Activated naive CD8-positive, alpha-beta T cell (primary cell): Measurements from ENCODE around the gene SYPL2.

Experiments
- H3K27ac Mint-ChIP-seq: one replicate; pipeline ENCODE4 v1.8.0; 2021; ENCODE audit warnings: mixed read lengths
- H3K27me3 Mint-ChIP-seq: one replicate; pipeline ENCODE4 v1.8.0; 2021; ENCODE audit warnings: mixed read lengths
- H3K36me3 Mint-ChIP-seq: one replicate; pipeline ENCODE4 v1.8.0; 2021; ENCODE audit warnings: mixed read lengths
- H3K4me1 Mint-ChIP-seq: one replicate; pipeline ENCODE4 v1.8.0; 2021; ENCODE audit warnings: low read depth, mixed read lengths
- H3K4me3 Mint-ChIP-seq: one replicate; pipeline ENCODE4 v1.8.0; 2021; ENCODE audit warnings: mild to moderate bottlenecking, mixed read lengths
- H3K9me3 Mint-ChIP-seq: one replicate; pipeline ENCODE4 v1.8.0; 2021; ENCODE audit warnings: low read depth, mixed read lengths

SYPL2 gene

GRCh38 chr1:109509176-109510134, 43.1 kb downstream of the SYPL2 start, which contains the start of gene AMIGO1:
TSS of gene AMIGO1 (minus strand) at chr1:109509727. CDS start at chr1:109508912, 815 bp downstream.
- Mint-ChIP-seq H3K4me1 (peaks cover 66% of the 10 kb centered on the region), H3K36me3 (peaks cover 11% of the 10 kb centered on the region), H3K27ac (peak within 1 kb of the TSS; percentile 94), H3K4me3 (peak within 1 kb of the TSS; percentile 95), H3K9me3 (no peaks in the 10 kb centered on the region), H3K27me3 (no peaks in the 10 kb centered on the region)

GRCh38 chr1:109513110-109513710, 46.9 kb downstream of the SYPL2 start:
- H3K27ac Mint-ChIP-seq = no peak overlapping the region
- H3K4me1 Mint-ChIP-seq = peaks cover 31% of the 10 kb centered on the region
- H3K36me3 Mint-ChIP-seq = peaks cover 1% of the 10 kb centered on the region
- no peaks in the 10 kb centered on the region for H3K27me3 Mint-ChIP-seq
- H3K9me3 Mint-ChIP-seq = no peaks in the 10 kb centered on the region
- H3K4me3 Mint-ChIP-seq = no peak overlapping the region

GRCh38 chr1:109514846-109515245, 48.5 kb downstream of the SYPL2 start:
- H3K9me3 Mint-ChIP-seq = no peaks in the 10 kb centered on the region
- H3K36me3 Mint-ChIP-seq = no peaks in the 10 kb centered on the region
- H3K27ac Mint-ChIP-seq = no peak overlapping the region
- no peaks in the 10 kb centered on the region for H3K27me3 Mint-ChIP-seq
- no peak overlapping the region for H3K4me3 Mint-ChIP-seq
- H3K4me1 Mint-ChIP-seq = peaks cover 20% of the 10 kb centered on the region

- H3K27me3 Mint-ChIP-seq = no peaks in the 10 kb centered on the region
These were observed 50.5 kb downstream of the SYPL2 start for GRCh38 chr1:109516872-109517271.

GRCh38 chr1:109517337-109517736, 51.0 kb downstream of the SYPL2 start:
- H3K9me3 Mint-ChIP-seq = no peaks in the 10 kb centered on the region
- H3K27me3 Mint-ChIP-seq = no peaks in the 10 kb centered on the region
- H3K36me3 Mint-ChIP-seq = no peaks in the 10 kb centered on the region
- no peak overlapping the region for H3K27ac Mint-ChIP-seq
- no peak overlapping the region for H3K4me3 Mint-ChIP-seq
- peaks cover 1% of the 10 kb centered on the region for H3K4me1 Mint-ChIP-seq

More at GRCh38 chr1:109516872-109517271, 50.5 kb downstream of the SYPL2 start:
- H3K36me3 Mint-ChIP-seq = no peaks in the 10 kb centered on the region
- H3K4me3 Mint-ChIP-seq = no peak overlapping the region
- H3K27ac Mint-ChIP-seq = no peak overlapping the region
- H3K4me1 Mint-ChIP-seq = no peaks in the 10 kb centered on the region
- H3K9me3 Mint-ChIP-seq = no peaks in the 10 kb centered on the region

- H3K4me1 Mint-ChIP-seq = peaks cover 1% of the 10 kb centered on the region
- no peak overlapping the region for H3K27ac Mint-ChIP-seq
- no peak overlapping the region for H3K4me3 Mint-ChIP-seq
- no peaks in the 10 kb centered on the region for H3K27me3 Mint-ChIP-seq
- H3K36me3 Mint-ChIP-seq = no peaks in the 10 kb centered on the region
- no peaks in the 10 kb centered on the region for H3K9me3 Mint-ChIP-seq
These were observed 54.9 kb downstream of the SYPL2 start for GRCh38 chr1:109521002-109521951.

GRCh38 chr1:109522026-109522425, 55.7 kb downstream of the SYPL2 start:
- H3K4me1 Mint-ChIP-seq = peaks cover 1% of the 10 kb centered on the region
- no peaks in the 10 kb centered on the region for H3K36me3 Mint-ChIP-seq
- no peak overlapping the region for H3K4me3 Mint-ChIP-seq
- no peak overlapping the region for H3K27ac Mint-ChIP-seq
- H3K27me3 Mint-ChIP-seq = no peaks in the 10 kb centered on the region
- H3K9me3 Mint-ChIP-seq = no peaks in the 10 kb centered on the region

GRCh38 chr1:109523706-109524105, 57.4 kb downstream of the SYPL2 start:
- H3K4me3 Mint-ChIP-seq = no peak overlapping the region
- no peaks in the 10 kb centered on the region for H3K9me3 Mint-ChIP-seq
- no peak overlapping the region for H3K27ac Mint-ChIP-seq
- peaks cover 1% of the 10 kb centered on the region for H3K4me1 Mint-ChIP-seq
- H3K27me3 Mint-ChIP-seq = no peaks in the 10 kb centered on the region
- H3K36me3 Mint-ChIP-seq = no peaks in the 10 kb centered on the region

GRCh38 chr1:109527098-109527811, 60.9 kb downstream of the SYPL2 start:
- Mint-ChIP-seq H3K4me3 (no peak overlapping the region), H3K36me3 (no peaks in the 10 kb centered on the region), H3K27me3 (no peaks in the 10 kb centered on the region), H3K4me1 (peaks cover 27% of the 10 kb centered on the region), H3K9me3 (no peaks in the 10 kb centered on the region), H3K27ac (no peak overlapping the region)

- no peak overlapping the region for H3K27ac Mint-ChIP-seq
- no peaks in the 10 kb centered on the region for H3K9me3 Mint-ChIP-seq
- no peak overlapping the region for H3K4me3 Mint-ChIP-seq
- peaks cover 33% of the 10 kb centered on the region for H3K4me1 Mint-ChIP-seq
- H3K36me3 Mint-ChIP-seq = no peaks in the 10 kb centered on the region
- H3K27me3 Mint-ChIP-seq = no peaks in the 10 kb centered on the region
These were observed 61.7 kb downstream of the SYPL2 start for GRCh38 chr1:109527846-109528695.

- no peaks in the 10 kb centered on the region for H3K27me3 Mint-ChIP-seq
- H3K27ac Mint-ChIP-seq = no peak overlapping the region
These were observed 62.4 kb downstream of the SYPL2 start for GRCh38 chr1:109528712-109529111.

GRCh38 chr1:109529881-109530456, 63.6 kb downstream of the SYPL2 start:
- H3K27me3 Mint-ChIP-seq = no peaks in the 10 kb centered on the region
- H3K9me3 Mint-ChIP-seq = no peaks in the 10 kb centered on the region
- H3K27ac Mint-ChIP-seq = no peak overlapping the region
- H3K4me3 Mint-ChIP-seq = no peak overlapping the region
- H3K36me3 Mint-ChIP-seq = no peaks in the 10 kb centered on the region
- peaks cover 33% of the 10 kb centered on the region for H3K4me1 Mint-ChIP-seq

More at GRCh38 chr1:109528712-109529111, 62.4 kb downstream of the SYPL2 start:
- H3K4me3 Mint-ChIP-seq = no peak overlapping the region
- no peaks in the 10 kb centered on the region for H3K36me3 Mint-ChIP-seq
- H3K9me3 Mint-ChIP-seq = no peaks in the 10 kb centered on the region
- H3K4me1 Mint-ChIP-seq = peaks cover 33% of the 10 kb centered on the region

- Mint-ChIP-seq H3K9me3 (no peaks in the 10 kb centered on the region), H3K27ac (peak overlapping the region; percentile 77), H3K4me3 (peak overlapping the region; percentile 38), H3K36me3 (no peaks in the 10 kb centered on the region), H3K27me3 (no peaks in the 10 kb centered on the region), H3K4me1 (peaks cover 33% of the 10 kb centered on the region)
These were observed 64.2 kb downstream of the SYPL2 start for GRCh38 chr1:109530457-109531087.
